Measurements from ENCODE around the gene SPO11. TPM values are rescaled to one million over a fixed set of nuclear protein-coding genes. Genes with fewer than 3 reads are reported as not detected.
A peak's percentile ranks its signal among the peaks of the same experiment; 100 is the strongest.

Gene SPO11
- polyA plus RNA-seq (ENCODE audit: insufficient read length): not detected
- long read RNA-seq, donor 1: 0 reads
- long read RNA-seq, donor 2: 0 reads
- long read RNA-seq, donor 3: 0 reads
- long read RNA-seq, donor 4: 0 reads
- long read RNA-seq, donor 5: 0 reads
- long read RNA-seq, donor 6: 0 reads
- long read RNA-seq, donor 7: 0 reads
- long read RNA-seq, donor 8: 0 reads

GRCh38 chr20:57329608-57330221 is at the start of gene SPO11:
Gene SPO11 (plus strand): TSS chr20:57329803. CDS start chr20:57329868, 65 bp downstream.
- DNase-seq: no peak

DNA sequence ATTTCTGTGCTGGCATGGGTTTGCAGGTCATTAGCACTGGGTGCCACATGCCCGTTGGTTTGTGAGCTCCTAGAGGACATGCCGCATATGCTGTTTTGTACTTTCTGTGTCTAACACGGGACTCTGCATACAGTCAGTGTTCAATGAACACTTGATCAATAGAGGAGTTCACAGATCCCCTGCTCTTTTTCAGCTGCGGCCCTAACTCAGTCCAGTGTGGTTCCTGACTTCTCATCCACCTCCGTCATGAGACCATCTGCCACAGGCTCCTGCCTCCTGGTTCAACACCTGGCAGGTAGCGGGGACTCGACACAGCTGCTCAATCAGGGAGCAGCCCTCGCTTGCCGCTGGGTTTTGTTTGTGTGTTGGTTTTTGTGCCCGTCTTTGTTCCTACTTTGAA is 49.4 kb upstream of the SPO11 start:
- DNase-seq: no peak

GRCh38 chr20:57281900-57282299 is 47.7 kb upstream of the SPO11 start:
- DNase-seq: no peak

- DNase-seq: no peak
These were observed 46.8 kb upstream of the SPO11 start for GRCh38 chr20:57282670-57283361.

DNA sequence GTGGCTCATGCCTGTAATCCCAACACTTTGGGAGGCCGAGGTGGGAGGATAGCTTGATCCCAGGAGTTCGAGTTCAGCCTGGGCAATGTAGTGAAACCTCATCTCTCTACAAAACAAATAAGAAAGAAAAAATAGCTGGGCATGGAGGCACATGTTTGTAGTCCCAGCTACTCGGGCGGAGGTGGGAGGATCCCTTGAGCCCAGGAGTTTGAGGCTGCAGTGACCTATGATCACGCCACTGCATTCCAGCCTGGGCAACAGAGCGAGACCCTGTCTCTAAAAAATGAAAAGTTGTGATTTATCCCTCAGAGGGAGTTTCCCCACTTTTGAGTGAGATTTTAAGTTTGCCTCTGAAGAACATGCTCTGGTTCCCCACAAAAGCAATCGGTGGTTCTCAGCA is 45.7 kb upstream of the SPO11 start:
- no peak for DNase-seq

DNA sequence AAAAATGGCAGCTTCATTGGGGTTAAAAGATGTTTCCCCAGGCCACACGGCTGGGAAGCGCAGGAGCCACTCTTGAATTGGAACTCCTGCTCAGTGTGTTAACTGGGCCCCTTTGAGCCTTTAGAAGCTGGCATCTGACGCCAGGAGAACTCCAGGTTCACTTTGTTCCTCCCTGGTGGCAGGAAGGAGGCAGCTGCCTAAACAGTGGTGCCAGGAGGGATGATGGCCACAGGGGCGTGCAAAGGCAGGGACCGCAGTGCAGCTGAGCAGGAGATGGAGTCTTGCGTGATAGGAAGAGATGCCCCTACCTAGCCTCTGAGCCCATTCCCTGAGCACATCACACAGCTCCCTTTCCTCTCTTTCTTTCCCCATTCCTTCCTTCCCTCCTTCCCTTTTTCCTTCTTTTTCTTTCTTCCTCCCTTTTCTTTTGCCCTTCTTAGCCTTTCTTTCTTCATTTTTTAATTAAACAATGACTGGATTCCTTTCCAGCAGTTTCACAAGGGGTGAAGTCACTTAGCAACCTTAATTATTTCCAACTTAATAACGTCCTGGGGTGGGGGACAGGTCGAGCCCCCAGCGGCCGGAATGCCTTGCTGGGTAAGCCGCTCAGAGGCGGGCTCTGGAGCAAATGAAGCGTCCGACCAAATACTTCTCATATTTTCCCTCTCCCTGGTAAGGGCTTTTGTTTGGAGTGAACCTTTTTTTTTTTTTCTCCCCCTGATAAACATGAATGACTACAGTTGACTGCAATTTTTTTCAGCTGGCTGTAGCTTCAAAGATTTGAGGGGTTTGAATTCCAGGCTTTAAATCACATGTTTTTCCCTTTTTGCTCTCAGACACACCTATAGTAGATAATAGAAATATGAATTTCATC is 42.4 kb upstream of the SPO11 start:
- no peak for DNase-seq

DNA sequence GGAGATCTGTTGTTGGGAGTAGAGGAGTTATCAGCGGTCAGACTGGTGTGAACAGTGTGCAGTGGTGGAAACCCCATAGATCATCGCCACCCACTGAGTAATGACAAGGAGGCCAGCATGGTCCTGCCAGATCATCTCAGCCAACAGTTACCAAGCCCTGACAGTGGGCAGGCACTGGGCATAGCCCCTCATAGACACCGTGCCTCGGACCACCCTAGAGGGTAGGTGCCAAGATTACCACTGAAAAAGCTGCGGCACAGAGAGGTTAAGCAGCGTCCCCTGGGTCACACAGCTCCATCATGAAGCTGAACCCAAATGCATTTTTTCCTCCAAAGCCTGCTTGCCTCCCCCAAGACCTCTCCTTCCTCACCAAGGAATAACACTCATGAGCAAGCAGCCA is 41.7 kb upstream of the SPO11 start:
- DNase-seq: no peak

DNA sequence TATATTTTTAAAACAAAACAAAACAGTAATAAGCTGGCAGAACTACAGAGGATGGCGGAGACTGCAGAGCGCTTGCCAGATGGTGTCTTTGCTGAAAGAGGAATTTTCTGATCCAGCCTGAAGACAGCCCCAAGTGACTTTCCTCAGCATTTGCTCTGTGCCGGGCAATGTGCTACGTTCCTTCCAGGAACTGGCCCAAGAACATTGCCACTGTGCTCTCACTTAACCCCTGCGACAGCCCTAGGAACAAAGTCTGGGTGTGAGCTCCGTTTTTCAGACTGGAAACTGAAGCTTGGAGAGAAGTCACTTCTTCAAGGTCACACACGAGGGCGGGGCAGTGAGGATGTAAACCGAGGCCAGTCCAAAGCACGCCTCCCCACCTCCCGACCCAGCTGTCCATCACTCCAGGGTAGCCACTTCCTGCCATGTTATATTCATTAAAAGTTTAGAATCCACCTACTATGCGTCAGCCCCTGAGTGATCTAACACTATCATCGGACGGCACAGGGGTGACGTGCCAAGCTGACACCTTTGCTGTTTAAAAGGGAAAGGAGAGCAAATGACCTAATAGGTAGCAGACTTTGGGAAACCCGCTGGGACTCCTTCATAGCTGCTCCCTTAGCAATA is 40.8 kb upstream of the SPO11 start:
- no peak for DNase-seq

DNA sequence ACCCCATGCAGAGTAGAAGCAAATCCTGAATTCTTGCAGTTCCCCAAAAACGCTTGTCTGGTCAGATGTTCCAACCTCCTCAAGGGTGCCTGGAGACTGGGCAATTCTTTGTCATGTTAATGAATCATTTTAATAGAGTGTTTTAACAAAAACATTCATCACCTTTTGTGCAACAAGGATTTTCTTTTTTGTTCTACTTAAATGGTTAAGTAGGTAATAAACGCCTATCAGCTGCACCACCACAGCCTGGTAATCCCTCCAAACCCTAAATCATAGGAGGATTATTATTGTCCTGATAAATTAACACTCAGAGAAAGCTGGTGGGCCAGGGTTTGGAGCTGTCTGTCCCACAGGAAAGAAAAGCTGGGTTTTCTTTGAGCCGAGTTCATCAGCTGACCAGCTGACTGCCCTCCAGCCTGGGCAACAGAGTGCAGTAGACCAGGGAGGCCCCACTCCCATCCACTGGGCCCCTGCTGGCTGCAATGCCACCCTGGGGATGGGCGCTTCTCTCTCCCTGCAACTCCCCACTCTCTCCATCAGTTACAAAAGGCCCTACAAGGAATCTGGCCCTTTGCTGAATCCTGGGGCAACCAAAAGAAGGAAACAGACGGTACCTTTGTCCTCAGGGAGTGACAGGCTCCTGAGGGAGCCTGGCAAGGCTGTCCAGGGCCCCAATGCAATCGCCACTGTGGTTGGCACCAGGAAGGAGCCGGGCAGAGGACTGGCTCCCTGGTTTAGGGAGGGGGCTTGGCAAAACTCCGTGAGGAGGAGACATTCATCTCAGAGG is 40.0 kb upstream of the SPO11 start:
- no peak for DNase-seq

- no peak for DNase-seq
These were observed 39.5 kb upstream of the SPO11 start for GRCh38 chr20:57290178-57290484.

DNA sequence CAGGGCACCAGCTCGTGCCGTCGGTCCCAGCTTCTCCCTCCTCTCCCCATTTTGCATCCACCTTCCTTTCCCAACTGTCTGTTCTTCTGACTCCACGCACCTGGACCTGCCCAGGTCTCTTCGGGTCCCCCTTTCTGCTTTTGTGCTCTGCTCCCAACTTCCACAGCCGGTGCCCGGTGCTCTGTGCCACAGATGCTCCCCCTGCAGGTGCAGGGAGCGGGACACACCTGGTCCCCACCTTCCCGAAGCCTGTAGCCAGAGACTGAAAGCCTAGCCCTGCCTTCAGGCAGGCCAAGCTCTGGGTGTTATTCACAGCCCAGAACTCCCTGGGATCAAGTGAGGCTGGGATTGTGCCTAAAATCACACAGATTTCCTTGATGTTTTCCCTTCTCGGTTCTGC is 38.6 kb upstream of the SPO11 start:
- DNase-seq: no peak

DNA sequence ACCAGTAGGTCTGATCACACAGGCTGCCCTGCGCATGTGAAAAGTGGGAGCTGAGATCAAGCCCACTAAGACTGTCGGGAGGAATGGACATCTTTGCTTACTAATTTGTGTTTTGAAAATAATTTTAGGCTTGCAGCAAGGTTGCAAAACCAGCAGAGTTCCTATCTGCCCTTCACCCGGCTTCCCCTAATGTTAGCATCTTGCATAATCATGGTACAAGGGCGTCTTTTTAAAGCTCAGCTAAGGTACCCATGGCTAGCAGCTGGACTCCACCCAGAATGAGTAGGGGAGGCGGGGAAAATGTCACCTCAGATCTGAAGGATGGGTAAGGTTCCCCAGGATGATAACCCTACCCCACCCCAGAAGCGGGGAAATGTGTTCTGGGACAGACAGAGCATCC is 37.9 kb upstream of the SPO11 start:
- DNase-seq: no peak

GRCh38 chr20:57292611-57293010 is 37.0 kb upstream of the SPO11 start:
- no peak for DNase-seq

DNA sequence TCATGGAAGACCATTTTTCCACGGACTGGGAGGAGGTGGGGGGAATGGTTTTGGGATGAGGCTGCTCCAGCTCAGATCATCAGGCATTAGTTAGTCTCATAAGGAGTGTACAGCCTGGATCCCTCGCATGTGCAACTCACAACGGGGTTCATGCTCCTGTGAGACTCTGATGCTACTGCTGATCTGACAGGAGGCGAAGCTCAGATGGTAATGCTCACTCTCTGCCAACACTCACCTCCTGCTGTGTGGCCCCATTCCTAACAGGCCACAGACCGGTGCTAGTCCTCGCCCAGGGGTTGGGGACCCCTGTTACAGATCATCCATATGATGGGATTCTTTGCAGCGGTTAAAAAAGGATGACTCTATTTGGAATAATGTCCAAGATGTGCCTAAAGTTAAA is 35.6 kb upstream of the SPO11 start:
- DNase-seq: no peak

DNA sequence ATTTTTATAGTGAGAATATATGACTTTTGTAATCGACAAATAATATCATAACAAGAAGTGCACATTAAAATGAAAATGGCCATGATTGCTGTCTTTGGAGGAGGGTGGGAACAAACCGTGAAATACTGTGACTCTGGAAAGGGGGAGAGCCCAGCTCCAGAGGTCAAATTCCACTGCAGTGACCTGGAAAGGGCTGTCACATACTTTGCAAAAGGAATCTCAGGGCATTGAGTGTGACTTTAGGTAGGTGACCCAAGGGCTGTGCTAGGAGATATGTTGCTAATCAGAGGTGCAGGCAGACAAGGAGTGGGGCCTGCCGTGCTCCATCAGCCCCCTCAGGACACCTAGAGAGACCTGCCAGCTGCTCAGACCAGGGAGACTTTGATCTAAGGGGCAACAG is 35.1 kb upstream of the SPO11 start:
- peak; percentile 55 for DNase-seq

DNA sequence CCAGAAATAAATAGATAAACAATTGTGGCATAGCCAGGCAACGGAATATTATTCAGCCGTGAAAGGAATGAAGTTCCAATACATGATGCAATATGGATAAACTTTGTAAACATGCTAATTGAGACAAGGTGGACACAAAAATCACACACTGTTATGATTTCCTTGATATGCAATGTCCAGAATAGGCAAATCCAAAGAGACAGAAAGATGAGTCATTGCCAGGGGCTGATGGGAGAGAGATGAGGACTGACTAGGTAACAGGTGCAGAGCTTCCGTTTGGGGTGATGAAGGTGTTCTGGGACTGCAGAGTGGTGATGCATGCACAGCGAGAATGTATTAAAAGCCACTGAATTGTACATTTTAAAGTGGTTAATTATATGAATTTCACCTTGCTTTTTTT is 31.1 kb upstream of the SPO11 start:
- DNase-seq: no peak

- no peak for DNase-seq
These were observed 28.6 kb upstream of the SPO11 start for GRCh38 chr20:57301026-57301425.

DNA sequence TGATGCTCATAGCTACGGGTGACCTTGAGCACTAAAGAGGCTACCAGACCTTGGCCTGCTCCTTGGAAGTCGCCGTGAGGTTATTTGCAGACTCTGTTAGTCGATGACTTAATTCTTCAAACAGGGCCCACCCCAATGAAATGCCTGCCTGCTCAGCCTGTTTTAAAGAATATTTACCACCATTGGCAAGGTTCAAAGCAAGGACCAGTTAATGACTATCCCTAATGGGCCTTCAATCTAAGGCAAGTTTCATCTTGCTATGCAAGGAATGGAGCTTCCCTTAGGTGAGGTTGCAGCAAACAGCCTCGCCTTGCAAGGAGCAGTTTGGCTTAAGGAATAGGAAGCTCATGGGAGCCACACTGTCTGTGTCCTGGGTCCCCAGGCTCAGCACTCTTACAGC is 22.9 kb upstream of the SPO11 start:
- no peak for DNase-seq

DNA sequence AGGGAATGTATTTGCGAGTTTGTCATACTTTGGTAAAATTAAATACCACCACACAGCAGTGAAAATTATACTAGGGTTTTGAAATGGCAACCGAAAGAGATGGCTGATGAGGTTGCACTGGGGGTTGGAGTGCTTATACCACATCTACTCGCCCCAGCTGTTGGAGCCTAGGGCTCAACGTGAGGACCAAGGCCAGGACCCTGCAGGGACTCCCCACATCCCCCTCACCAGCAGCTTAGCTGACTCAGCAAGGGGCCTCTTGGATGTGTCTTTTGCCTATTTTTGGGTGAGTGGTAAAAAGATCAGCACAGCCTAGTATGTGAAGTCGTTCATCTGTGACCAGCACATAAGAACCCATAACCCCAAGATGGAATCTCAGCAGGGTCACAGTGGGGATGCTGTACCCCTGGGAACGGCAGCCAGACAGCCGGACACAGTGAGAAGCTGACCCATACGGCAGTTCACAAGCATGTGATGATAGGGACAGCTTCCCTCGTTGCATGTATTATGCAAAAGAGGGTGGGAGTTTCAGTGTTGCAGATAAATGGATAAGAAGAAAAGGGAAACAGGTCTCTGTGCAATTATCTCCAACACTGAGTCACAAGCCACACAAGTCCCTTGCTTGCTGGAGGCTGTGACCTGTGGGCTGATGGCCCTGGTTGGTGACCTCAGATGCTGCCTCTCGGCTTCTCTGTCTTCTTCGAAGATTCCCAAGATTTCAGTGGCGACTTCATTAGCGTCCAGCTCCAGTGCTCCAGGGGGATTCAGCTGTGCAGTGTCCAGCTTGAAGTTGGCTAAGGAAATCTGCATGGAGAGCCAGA is 20.9 kb upstream of the SPO11 start:
- no peak for DNase-seq

GRCh38 chr20:57309544-57310115 is 20.0 kb upstream of the SPO11 start:
- no peak for DNase-seq
